Esophagus muscularis mucosa (tissue), 3 donors: ENCODE results near the gene CREB3L4.

Experiments used
- EP300 ChIP-seq: sonication (generic); formaldehyde crosslinking; IDR thresholded peaks from one replicate; pipeline ENCODE4 v1.6.1; 2017; ENCODE audit warnings: antibody characterized with exemption
- TF ChIP-seq, protein P1 (sequence below), 3 experiments: fragments of 200-600 bp in 2 of 3; fragments of 450-650 bp in 1 of 3; sonication (generic) in 2 of 3; IDR thresholded peaks; one replicate each; pipeline ENCODE4 v1.5.1; 2017 to 2019; ENCODE audit warnings: antibody characterized with exemption in 3 of 3, mild to moderate bottlenecking in 2 of 3, moderate library complexity in 1 of 3

DNA sequence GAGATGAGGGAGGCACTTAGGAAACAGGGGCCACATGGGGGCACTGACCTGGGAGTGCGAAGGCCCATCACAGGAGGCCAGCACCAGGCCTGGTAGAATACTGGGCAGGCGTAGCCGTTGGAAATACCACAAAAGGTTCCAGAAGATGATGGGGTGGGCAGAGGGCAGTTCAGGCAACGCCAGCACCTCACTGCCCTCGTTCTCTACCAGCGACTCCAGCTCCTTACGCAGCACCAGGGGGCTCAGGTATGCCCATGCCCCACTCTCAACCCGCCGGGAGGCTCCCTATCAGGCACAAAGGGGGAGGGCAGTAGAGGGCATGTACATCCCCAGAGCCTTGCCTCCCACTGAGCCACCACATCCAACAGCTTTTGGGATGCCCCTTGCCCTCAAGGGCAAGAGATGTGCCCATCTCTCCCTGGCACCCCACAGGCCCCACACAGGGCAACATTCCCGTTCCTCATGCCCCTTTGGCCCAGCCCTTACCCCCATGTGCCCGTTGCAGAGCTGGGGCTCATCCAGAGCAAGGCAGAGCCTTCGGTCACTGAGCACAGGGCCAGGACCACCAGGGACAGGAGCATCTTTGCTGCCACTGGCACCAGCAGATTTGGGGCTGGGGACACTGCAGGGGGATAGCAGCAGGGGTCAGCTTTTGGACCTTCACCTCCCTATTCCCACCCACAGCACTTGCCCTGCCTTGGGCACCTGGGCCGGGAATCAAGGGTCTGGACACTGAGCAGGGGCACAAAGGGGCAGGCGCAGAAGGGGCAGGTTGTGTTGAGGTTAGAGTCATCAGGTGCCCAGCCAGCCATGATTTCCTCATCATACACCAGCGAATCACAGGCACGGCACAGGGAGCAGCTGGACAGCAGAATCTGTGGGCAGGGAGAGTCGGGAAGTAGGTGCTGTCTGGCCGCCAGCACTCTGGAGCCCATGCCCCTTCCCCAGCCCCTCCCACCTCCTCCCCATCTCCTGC lies 35.3 kb upstream of the CREB3L4 start:
- TF ChIP-seq, protein P1, sequence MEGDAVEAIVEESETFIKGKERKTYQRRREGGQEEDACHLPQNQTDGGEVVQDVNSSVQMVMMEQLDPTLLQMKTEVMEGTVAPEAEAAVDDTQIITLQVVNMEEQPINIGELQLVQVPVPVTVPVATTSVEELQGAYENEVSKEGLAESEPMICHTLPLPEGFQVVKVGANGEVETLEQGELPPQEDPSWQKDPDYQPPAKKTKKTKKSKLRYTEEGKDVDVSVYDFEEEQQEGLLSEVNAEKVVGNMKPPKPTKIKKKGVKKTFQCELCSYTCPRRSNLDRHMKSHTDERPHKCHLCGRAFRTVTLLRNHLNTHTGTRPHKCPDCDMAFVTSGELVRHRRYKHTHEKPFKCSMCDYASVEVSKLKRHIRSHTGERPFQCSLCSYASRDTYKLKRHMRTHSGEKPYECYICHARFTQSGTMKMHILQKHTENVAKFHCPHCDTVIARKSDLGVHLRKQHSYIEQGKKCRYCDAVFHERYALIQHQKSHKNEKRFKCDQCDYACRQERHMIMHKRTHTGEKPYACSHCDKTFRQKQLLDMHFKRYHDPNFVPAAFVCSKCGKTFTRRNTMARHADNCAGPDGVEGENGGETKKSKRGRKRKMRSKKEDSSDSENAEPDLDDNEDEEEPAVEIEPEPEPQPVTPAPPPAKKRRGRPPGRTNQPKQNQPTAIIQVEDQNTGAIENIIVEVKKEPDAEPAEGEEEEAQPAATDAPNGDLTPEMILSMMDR (IDR thresholded peaks at IDR 0.05): no peak
- TF ChIP-seq EP300: no peak
